Pons (tissue), 1 donor: ENCODE measurements around the gene WDR74.
A peak's percentile ranks its signal among the peaks of the same experiment; 100 is the strongest.
"Not testable (repeated sequence)": the region's sequence is repeated elsewhere in the genome, so short reads cannot be mapped to it uniquely, and the experiment has no call there.

Experiments used
- DNase-seq: peaks from one replicate; pipeline ENCODE4 v3.0.0-alpha.2; 2016; ENCODE audit warnings: low spot score

WDR74 gene

DNA sequence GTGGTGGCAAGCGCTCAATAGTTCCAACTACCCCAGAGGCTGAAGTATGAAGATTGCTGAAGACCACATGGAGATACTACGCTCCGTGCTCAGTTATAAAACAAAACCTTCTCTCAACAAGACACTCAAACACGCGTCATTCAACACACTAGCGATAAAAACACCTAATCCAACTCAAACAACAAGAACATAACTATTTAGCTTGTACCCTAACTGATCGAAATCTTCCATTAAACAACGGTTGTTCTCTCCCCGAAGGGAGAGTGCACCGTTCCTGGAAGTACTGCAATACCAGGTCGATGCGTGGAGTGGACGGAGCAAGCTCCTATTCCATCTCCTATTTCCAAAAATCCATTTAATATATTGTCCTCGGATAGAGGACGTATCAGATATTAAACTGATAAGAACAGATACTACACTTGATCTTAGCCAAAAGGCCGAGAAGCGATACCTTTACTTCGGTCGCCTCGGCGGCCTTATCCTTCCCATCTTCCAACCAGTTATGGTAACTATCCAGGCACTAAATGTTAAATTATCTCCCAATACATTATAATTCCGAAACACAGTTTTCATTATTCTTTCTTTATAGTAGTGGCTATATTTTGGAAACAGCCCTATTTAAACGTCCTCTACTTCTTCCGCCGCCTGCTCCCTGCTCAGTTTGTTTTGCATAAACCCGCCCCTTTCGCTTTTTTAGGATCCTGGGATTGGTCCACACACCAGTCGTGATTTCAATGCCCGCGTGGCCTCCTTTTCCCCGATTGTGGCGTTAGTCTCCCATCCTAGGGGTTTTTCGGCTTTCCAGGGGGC lies 2.2 kb upstream of the WDR74 start:
- DNase-seq, result peak; percentile 99

DNA sequence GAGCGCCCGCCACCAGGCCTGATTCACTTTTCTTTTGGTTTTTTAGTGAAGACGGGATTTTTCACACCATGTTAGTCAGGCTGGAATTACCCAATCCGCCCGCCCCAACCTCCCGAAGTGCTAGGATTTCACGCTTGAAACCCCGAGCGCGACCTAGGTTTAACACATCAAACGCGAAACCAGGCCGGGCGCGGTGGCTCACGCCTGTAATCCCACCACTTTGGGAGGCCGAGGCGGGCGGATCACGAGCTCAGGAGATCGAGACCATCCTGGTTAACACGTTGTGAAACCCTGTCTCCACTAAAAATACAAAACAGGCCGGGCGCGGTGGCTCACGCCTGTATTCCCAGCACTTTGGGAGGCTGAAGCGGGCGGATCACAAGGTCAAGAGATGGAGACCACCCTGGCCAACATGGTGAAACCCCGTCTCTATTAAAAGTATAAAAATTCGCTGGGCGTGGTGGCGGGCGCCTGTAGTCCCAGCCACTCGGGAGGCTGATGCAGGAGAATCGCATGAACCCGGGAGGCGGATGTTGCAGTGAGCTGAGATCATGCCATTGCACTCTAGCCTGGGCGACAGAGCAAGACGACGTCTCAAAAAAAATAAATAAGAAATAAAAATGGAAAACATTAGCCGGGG lies 1.5 kb upstream of the WDR74 start:
- DNase-seq, result not testable (repeated sequence)

DNA sequence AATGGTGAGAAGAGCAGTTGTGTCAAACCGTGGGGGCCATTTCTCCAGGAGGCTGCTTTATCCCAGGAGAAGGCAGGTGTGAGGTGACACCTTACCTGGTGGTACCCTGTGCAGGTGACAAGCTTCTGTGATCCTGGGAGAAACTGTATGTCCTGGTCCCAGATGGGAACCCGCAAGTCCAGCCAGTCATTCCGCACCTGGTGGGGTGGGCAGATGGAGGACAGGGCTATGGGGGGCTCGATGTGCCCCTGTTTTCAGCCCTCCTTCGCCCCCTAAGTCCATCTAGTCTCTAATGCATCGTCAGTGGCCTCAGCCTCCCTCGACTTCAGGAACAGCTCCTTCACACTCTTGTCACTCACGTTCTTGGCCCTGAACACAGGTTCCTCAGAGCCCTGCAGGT lies 4.1 kb downstream of the WDR74 start:
- DNase-seq, result no peak

DNA sequence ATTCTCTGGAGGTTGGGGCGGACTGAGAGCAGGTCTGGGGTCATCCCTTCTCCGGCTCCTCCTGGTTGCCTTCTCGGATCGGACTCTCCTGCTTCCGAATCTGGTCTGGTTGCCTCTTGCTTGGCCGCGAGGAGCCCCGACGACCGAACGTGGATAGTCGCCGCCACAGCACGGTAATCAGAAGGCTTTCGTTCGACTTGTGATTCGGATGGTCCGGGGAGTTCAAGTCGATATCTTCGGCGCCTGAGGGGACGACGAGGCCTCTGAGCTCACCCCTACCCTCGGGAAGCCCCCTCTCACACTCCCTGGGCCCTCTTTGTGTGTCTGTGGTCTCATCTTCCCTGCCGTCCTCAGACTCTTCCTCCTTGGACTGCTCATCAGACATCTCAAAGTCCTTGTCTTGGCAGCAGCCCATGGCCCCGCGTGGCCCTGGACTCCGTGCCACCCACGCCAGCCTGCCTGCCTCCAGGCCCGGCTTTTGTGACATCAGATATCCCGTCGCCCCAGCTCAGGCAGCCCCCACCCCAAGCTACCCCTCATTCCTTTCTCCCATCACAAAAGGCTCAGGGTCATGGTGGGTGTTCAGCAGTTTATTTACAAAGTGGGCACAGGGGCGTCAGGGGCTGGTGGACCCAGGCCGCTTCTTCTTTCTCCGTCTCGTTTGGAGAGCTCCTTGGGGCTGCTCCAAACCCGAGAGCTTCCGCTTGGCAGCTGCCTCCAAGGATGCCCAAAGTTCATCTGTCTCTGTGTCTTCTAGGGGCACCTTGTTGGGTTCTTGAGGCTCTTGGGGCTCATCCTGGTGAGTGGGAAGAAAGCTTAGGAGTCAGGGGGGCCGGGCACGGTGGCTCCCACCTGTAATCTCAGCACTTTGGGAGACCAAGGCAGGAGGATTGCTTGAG lies 6.8 kb downstream of the WDR74 start, which contains the start of gene TEX54:
TEX54 (minus strand) TSS at position 506 of the 899 bp plus-strand sequence.
- no peak for DNase-seq

DNA sequence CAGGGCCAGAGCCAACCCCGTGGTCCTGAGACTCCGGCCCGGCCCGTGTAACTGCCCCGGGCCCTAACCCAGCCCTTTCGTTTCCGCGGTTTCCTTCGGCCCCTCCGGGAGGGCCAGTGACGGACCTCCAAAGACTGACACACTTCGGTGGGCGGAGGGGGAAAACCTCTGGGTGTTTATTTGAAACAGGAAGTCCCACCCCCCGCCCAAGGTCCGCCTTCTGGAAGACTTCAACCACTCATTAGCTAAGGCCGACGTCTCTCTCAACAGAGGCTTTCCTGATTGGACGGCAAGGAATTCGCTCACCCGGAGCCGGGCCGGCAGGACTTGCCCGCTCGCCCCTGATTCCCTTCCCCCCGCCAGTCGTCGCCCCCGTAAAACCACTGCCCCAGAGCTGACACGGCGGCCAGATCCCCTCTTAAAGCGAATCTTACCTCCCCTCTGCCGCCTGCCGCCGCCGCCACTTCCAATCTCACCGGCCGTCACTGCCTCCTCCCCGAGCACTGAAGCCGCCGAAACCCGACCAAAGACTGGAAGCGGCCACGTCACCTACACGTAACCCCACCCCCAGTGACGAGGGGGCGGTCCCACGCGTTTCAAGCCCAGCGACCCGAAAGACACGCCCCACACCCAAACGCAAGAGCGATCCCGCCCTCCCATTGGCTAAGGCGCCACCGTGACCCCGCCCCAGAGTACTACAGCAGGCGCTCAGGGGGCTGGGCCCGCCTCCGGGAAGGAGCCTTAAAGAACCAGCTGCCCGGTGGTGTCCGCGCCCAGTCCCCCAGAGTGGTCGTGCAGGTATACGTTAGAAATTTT lies 7.7 kb downstream of the WDR74 start, which contains the start of gene STX5:
STX5 (minus strand) TSS at position 532 of the 816 bp plus-strand sequence. CDS start 808 bp downstream, outside the sequence.
- peak; percentile 99 for DNase-seq

DNA sequence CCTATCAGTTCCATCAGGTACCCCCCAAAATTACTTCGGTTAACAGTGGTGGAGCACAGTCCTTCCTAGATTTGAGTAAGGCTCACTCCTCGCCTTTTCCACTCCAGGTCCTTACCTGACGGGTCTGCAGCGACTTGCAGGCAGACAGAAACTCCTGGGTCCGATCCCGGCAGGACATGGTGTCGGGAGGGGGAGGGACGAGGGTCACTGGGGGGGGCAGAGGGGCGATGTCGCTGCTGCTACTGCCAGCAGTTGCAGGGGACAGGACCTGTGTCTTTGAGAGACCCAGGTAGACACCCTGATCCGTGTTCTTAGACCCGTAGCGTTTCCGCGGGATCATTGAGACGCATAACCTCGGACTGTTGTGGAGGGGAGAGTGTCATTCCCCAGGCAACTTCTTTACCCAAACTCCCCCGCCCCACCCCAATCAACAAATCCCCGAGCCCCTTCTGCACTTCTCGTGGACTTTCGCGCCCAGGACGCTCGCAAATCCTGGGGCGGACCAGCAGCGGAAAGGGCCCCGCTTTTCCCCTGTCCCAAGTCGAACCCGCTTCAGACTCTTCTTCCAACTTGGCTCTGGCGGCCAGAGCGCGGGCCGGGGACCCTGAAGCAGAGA lies 8.4 kb downstream of the WDR74 start:
- no peak for DNase-seq

DNA sequence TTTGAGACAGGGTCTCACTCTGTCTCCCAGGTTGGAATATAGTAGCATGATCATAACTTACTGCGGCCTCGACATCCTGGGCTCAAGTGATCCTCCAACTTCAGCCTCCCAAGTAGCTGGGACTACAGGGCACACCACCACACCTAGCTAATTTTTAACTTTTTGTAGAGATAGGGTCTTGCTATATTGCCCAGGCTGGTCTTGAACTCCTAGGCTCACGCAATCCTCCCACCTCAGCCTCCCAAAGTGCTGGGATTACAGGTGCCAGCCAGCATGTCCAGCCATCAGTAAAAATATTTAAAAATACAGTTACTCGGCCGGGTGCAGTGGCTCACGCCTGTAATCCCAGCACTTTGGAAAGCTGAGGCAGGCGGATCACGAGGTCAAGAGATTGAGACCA lies 11.3 kb downstream of the WDR74 start:
- DNase-seq, result not testable (repeated sequence)

DNA sequence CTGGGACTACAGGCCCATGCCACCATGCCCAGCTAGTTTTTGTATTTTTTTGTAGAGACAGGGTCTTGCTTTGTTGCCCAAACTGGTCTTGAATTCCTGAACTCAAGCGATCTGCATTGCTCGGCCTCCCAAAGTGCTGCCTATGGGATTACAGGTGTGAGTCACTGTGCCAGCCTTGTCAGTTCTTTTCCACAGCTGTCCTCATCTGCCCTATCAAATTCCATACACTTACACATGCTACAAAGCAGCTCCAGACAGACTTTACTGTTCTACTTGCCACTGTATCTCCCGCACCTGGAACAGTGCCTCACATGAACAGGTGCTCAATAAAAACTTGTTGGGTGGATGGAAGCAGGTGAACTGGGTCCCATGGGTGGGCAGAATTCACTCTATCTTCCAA lies 15.7 kb downstream of the WDR74 start:
- DNase-seq, result no peak

DNA sequence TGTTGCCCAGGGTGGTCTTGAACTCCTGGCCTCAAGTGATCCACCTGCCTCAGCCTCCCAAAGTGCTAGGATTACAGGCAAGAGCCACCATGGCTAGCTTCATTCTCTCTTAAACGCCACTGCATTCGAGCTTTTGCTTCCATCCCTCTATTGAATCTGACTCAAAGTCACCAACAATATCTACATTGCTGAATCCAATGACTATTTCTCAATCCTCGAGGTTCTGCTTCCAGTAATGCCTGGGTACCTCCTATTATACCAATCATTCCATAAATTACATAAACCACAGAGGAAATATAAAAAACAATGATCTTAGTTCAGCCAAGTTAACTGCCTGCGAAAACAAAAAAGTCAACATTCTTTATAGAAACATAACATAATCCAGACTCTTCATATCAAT lies 22.3 kb downstream of the WDR74 start:
- DNase-seq, result no peak

DNA sequence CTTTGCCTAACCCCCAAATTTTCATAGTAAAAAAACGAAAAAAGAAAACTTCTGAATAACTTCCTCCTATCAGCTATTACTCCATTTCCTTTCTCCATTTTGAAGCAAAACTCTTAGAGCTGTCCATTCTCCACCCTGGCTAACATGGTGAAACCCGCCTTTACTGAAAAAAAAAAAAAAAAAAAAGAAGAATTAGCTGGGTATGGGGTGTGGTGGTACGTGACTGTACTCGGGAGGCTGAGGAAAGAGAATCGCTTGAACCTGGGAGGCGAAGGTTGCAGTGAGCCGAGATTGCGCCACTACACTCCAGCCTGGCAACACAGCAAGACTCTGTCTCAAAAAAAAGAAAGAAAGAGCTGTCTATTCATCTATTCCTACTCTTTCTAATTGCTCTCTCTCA lies 22.8 kb downstream of the WDR74 start:
- no peak for DNase-seq

DNA sequence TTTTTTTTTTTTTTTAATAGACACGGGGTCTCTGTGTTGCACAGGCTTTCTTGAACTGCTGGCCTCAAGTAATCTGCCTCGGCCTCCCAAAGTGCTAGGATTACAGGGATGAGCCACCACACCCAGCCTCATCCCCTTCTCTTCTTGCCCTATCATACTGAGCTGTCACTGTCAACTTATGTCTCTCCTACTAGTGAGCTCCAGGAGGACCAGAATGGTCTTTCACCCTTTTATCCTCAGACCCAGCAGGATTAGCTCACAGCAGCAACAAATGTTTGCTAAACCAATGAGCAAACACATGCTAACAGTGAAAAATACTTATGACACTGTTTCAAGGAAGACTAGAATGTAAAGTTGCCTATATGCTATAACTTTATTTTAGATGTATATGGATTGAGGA lies 27.7 kb downstream of the WDR74 start:
- no peak for DNase-seq

DNA sequence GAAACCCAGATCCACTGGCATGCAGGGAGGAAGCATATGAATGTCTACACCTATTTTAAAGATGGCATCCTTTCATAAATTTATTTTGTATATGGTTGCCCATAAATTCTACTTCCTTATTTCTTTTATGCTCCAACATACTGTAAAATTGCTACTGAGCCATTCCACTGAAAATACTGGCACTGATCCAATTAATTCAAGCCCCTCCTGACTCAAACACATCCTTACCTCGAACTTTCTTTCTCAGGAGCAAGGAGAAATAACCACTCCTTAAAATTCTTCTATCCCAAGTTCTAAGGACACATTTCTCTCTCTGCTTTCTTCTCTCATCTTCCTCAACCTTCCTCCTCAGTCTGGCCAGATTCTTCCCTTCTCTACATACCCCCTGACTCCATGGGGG lies 28.6 kb downstream of the WDR74 start:
- DNase-seq, result no peak

DNA sequence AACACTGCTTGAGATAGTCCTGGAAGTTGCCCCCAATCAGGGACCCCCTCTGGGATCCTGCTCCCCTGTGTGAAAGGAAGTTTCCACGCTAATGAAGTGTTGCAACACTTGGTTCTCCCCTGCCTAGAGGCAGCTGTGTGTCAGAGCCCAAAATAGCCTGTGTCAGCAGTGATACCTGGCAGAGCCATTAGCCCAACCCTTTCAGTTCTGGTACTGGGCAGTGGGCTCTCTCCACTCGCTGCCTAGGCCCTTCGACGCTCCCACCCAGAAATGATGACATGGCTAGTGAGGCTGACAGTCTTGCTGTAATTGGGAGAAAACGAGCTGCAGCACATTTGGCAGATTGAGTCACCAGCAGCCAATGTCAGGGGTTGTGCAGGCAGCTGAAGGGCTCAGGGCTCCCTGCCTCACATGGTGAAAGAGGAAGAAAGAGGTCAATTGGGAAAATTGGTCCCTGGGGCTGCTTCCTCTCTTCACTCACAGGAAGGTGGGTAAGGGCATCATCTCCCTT lies 32.7 kb downstream of the WDR74 start:
- peak; percentile 39 for DNase-seq

DNA sequence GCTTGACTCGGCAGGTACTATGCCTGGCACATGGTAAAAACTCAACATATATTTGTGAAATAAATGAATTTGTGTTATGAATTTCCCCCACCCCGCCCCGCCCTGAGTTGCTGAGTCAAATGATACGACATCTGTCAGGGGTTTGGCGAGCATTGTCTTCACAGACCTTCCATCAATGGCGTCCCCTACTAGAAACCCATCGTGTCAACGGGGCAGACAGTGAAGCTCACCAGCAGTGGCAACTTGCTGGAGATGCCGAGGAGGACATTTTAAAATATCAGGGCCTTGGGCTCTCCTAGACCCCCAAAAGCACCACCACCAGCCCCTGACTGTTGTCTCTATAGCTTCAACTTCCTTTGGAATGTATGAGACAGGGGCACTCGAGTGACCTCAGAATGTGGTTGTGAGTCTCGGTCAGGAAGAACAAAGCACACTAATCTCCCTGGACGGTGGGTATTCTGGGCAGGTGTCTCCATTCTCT lies 33.4 kb downstream of the WDR74 start:
- DNase-seq, result no peak

DNA sequence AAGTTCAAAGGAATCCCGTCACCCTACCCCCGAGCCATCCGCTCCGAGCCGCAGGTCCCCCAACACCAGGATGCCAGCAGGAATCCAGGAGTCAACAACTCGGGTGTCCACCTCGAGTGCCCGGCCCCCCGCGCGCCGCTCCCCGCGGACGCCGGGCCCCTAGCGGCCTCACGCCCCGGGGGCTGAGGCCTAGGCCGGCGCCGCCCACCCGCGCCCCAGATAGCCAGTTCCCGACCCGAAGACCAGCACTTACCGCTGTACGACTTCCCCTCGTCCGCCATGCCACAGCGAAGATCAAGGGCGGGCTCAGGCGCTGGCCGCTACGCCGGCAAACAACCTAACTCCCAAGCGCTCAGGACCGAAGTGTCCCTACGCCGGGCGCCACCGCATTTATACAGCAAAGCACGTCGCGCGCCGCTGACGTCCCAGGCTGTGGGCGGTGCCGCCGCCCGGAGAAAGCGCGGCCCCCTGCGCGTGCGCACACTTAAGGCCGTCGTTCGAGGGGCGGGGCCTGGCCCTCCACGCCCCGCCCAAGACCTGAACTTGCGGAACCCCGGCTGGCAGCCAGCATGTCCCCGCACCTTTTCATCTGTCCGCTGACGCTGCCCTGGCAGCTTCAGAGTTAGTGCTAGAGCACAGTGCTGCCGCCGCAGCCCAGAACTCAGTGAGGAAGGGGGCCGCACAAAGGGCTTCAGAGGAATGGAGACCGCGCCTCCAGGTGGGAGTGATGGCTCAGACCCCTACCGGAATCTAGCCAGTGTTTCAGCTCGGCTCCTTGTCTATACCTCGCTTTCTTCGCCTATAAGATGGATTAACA lies 34.1 kb downstream of the WDR74 start, which contains the start of gene NXF1:
NXF1 (minus strand) TSS at position 365 of the 817 bp plus-strand sequence; CDS start at position 281, 84 bp downstream.
- DNase-seq, result peak; percentile 93

DNA sequence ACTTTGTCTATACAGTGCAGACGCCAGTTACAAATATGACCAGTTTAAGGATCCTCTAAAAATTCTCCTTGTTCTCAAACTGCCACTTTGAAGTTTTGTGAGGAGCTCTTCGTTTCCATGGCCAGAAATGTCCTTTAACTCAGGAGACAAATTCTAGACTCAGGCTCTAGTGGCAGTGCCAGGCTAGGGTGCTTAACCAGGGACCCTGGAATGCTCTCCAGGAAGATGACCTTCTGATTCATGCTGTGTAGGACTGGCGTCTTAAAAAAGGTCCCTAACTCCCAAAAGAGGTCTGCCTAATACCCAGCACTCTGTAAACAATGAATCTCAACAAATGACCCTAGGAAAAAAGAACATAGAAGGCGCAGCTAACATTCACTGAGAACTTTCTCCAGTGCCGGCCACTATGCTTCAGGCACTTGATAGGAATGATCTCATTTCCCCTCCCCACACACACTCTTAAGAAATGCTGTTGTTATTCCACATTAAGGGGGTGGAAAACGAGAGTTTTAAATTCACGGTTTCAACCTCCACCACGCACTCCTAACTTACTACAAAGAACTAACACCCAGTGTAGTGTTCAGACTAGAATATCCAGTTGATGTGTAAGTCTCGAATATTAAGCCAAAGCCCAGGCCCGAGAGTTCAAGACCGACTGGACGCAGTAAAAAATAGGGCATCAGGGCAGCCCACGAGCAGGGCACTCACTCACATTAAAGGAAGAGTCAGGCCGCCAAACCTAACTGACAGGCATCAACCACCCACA lies 34.9 kb downstream of the WDR74 start:
- peak; percentile 30 for DNase-seq

DNA sequence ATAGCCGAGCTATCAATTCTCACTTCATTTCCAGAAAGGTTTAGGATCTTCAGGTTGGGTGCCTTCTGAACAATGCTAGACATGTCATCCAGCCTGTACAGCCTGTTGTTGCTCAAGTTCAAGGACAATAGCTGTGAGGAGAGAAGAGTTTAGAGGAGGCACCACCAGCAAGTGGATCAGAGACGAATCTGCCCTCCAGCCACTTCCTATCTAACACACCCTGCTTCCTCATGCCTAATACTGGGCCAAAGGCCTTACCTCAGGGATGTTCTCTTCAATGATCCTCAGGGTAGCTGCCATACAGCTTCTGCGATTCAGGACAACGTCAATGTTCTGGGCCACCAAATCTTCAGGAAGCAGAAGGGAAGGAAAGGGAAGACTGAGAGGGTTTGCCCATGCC lies 38.3 kb downstream of the WDR74 start:
- no peak for DNase-seq

DNA sequence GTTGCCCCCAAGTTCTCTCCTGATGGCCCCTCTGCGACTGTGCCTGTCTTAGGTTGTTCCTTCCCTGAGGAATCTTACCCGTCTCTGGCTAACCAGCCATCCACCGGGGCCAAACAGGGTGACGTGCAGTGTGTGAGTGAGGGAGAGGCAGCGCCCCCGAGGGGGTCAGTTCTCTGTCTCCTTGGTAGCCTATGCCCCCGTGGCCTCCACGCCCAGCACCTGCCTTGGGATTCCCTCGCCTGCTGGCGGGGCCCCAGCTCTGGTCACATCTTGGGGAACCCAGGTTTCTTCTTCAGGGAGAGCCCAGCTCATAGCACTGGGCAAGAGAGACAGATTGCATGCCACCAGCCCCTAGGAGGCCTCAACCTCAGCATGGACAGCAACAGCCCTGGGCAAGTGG lies 39.9 kb downstream of the WDR74 start:
- no peak for DNase-seq

DNA sequence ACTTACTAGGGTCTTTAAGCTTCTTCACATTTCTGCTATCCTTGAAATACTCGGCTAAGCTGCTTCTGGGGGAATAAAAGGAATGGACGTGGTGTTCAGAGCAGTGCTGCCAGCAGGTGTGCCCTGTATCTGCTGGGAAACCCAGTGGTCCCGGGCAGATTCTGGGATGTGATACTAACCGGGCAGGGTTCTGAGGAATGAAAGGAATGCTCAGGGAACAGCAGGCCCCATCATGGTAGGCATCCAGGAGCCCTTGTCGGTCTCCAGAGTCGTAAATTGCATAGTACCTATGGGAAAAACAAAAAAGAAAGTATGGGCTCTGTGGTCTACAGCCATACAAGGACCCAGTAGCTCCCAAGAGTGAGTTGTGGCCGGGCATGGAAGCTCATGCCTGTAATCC lies 43.1 kb downstream of the WDR74 start:
- no peak for DNase-seq
